Subcutaneous adipose tissue (tissue), 4 donors: ENCODE results near the gene ZNF724. TPM values are rescaled to one million over a fixed set of nuclear protein-coding genes. Genes with fewer than 3 reads are reported as not detected.

Source experiments
- CTCF ChIP-seq: fragments of 450-650 bp; IDR thresholded peaks from one replicate; pipeline ENCODE4 v1.5.1; 2016; ENCODE audit warnings: low read depth, mild to moderate bottlenecking, control low read depth, antibody characterized with exemption, moderate library complexity
- total RNA-seq, 4 donors: library from RNA; depleted of rRNA; stranded (reverse); fragments of >200 nt; gene quantifications; one replicate each; pipeline ENCODE4 v1.1.0, GENCODE V29; 2016

The ZNF724 gene
- total RNA-seq, 4 donors from 2014 or later = 2.6 to 4.1 (median 3.8) TPM

DNA sequence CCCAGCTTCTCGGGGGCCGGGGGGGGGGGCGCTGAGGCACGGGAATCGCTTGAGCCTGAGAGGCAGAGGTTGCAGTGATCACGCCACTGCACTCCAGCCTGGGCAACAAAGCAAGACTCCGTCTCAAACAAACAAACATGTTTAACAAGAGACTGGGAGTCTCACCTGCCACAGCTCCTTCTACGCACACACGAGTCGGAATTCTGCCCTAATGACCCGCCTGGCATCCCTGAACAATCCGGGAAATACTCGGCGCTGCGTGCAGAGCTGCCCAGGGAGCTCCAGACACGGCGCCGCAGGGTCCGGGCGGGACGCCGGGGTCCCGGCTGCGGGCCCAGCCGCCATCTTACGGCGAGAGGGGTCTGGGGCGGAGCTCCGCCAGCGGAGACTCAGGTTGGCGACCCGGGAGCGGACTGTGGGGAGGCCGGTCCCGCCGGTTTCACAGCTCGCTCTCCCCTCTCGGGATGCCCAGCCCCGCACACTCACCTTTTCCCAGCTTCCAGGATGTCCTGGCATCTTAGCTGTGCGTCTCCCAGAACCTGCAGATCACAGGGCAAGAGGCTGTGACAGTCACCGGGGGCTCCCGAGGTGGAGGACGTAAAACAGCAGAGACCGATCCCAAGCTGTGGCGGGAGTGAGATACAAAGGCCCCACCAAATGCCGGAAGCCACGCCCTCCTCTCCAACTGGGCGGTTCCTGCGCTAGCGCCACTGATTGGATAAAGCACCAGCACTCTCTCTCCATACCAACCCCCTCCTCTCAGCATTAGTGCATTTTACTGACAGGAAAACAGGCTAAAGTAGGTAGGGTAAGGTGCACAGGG is 23.6 kb upstream of the ZNF724 start:
- no peak for TF ChIP-seq CTCF

GRCh38 chr19:23273022-23273589 is 22.9 kb upstream of the ZNF724 start:
- TF ChIP-seq CTCF = no peak

DNA sequence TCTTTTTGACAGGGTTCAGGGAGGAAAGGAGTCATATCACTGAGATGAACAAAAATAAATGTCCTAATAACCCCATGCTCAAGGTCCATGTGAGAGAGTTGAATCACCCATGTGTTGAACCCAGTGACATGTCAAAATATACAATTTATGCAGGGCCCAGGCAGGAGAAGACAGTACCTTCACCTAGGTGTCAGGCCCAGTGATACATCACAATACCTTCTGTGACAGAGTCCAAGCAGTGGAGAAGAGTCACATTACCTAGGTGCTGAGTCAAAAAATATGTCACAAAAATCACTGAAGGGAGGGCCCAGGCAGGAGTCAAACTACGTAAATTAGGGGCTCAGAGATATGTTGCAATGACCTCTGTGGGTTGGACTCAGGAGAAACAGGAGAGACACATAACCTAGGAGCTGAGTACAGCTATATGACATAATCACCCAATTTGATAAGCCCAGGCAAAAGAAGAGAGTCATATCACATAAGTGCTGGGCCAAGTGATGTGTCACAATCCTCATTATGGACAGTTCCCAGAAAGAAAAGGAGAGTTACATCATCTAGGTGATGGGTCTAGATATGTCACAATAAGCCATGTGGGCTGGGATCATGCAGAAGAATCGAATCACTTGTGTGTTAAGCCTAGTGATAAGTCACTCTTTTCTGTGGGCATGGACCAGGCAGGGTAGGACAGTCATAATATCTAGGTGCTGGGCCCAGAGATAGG is 13.8 kb upstream of the ZNF724 start:
- no peak for TF ChIP-seq CTCF

- no peak for TF ChIP-seq CTCF
These were observed 13.2 kb upstream of the ZNF724 start for GRCh38 chr19:23263396-23263795.

- TF ChIP-seq CTCF = no peak
These were observed 12.7 kb upstream of the ZNF724 start for GRCh38 chr19:23262920-23263319.

- no peak for TF ChIP-seq CTCF
These were observed 11.4 kb upstream of the ZNF724 start for GRCh38 chr19:23261496-23262020.

- no peak for TF ChIP-seq CTCF
These were observed 10.8 kb upstream of the ZNF724 start for GRCh38 chr19:23260956-23261355.
